Kidney (tissue), 14 donors: ENCODE data around the gene ZNF687. TPM values are rescaled to one million over a fixed set of nuclear protein-coding genes. Genes with fewer than 3 reads are reported as not detected.
A peak's percentile ranks its signal among the peaks of the same experiment; 100 is the strongest.

Experiments
- DNase-seq, 5 donors: peaks; one replicate each; pipeline ENCODE4 v3.0.0-alpha.2; 2013 to 2020
- FAIRE-seq: peaks from 2 replicates; lab custom pipeline; 2012; peaks lifted over from hg19 to GRCh38; lab: Jason Lieb, UNC
- H3K27ac ChIP-seq, 2 donors: one replicate each; pipeline ENCODE4 v1.7.0; 2013; ENCODE audit warnings: low read depth in 2 of 2, low read length in 2 of 2, inconsistent platforms in 1 of 2
- H3K27me3 ChIP-seq: one replicate; pipeline ENCODE4 v1.7.1; 2013; ENCODE audit warnings: low read length, inconsistent platforms; ENCODE audit not compliant: control insufficient read depth, insufficient read depth
- H3K36me3 ChIP-seq, 3 donors: one replicate each; pipeline versions ENCODE4 v1.7.0 to v1.7.1; 2013; ENCODE audit warnings: low read length in 3 of 3, control low read depth in 1 of 3, inconsistent platforms in 1 of 3; ENCODE audit not compliant: insufficient read depth in 3 of 3, control insufficient read depth in 2 of 3
- H3K4me1 ChIP-seq, 3 donors: one replicate each; pipeline versions ENCODE4 v1.7.0 to v1.7.1; 2013; ENCODE audit warnings: low read length in 3 of 3, inconsistent platforms in 1 of 3, low read depth in 1 of 3; ENCODE audit not compliant: control insufficient read depth in 2 of 3, insufficient read depth in 2 of 3
- H3K4me3 ChIP-seq, 3 donors: one replicate each; pipeline versions ENCODE4 v1.7.0 to v1.8.1; 2013; ENCODE audit warnings: low read length in 3 of 3, control low read depth in 1 of 3, inconsistent platforms in 1 of 3
- H3K9ac ChIP-seq, 3 donors: one replicate each; pipeline versions ENCODE4 v1.7.0 to v1.7.1; 2013; ENCODE audit warnings: low read length in 3 of 3, control low read depth in 1 of 3, inconsistent platforms in 1 of 3
- H3K9me3 ChIP-seq, 3 donors: one replicate each; pipeline versions ENCODE4 v1.7.0 to v1.7.1; 2013; ENCODE audit warnings: low read length in 3 of 3, control low read depth in 1 of 3, inconsistent platforms in 1 of 3; ENCODE audit not compliant: control insufficient read depth in 2 of 3, insufficient read depth in 1 of 3
- intact Hi-C: fragments of 100-400 bp; cut with DNase I; formaldehyde crosslinking; loops from one replicate; pipeline ENCODE4 v1.11.1; 2022
- polyA plus RNA-seq: library from polyadenylated mRNA; stranded (reverse); fragments of 350-450 nt; fragmentation: Illumina TruSeq; extraction: RNeasy Lipid Tissue Mini Kit (QIAGEN cat#74804); gene quantifications from one replicate; pipeline ENCODE4 v1.2.3, GENCODE V29; 2014; ENCODE audit warnings: low read depth, low replicate concordance; ENCODE audit not compliant: insufficient read depth
- total RNA-seq: library from RNA; stranded (reverse); fragmentation: NEBNext Ultra II Directional; extraction: Animal tissue kit (Norgen Biotek cat#: 25700); gene quantifications from one replicate; pipeline ENCODE4 v1.2.1, GENCODE V29; 2021
- TF ChIP-seq, protein P1 (sequence below): IDR thresholded peaks from 3 replicates; pipeline ENCODE4 v1.5.1; 2012; ENCODE audit warnings: mild to moderate bottlenecking, moderate library complexity, borderline replicate concordance; ENCODE audit not compliant: insufficient read depth; ENCODE audit errors: extremely low read depth
- donor health status: control.
- donor health status: control.
- donor health status: control.
- donor health status: control.
- donor health status: control.
- donor health status: DM: yes; HTN: yes; CAD: no.
- donor health status: Normal renal cell carcinoma (clear cell type).

ZNF687 gene
- total and polyA plus RNA-seq, 2 donors from 2014 or later: 8.5 to 30.3 TPM

DNA sequence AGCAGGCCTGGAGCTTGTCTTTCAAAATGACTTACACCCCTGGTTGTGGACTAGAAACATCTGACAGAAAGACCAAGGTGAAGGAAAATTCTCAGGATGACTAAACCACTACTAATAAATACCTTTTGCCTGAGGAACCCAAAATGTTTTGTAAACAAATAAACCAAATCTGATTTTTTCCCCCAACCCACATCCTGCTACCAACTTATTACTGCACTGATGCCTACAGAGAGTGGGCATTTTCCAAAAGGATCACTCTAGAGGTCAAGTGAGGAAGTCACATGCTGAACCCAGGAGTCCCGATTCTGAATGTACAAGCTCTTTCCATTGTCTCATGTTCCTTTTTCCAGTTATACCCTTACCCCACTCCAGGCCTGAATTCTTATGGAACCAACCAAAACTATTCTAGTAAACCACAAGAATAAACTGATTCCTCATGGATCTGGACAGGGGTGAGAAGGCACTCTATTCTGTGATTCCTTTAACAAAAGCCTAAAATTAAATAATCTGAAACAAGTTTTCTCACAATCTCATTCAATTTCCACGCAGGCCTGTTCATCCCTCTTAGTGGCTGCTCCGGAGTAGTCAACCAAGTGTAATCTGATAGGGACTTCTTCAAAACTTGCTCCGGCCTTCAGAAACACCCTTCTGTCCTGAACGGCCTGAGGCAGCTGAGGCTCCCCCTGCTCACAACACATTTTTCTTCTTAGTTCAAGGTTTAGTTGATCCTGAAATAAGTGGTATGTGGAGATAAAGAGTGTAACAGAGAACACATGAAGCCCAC is 43.7 kb downstream of the ZNF687 start:
- H3K4me3 ChIP-seq: peak overlapping the region; percentile 83 to 97 (median 90)
- H3K36me3 ChIP-seq: peaks cover 2 to 14% (median 5%) of the 10 kb centered on the region in 3 donors
- H3K9me3 ChIP-seq: no peaks in the 10 kb centered on the region
- intact Hi-C loops: no loop called here
- DNase-seq (no peak), FAIRE-seq (no peak)
- TF ChIP-seq, protein P1, sequence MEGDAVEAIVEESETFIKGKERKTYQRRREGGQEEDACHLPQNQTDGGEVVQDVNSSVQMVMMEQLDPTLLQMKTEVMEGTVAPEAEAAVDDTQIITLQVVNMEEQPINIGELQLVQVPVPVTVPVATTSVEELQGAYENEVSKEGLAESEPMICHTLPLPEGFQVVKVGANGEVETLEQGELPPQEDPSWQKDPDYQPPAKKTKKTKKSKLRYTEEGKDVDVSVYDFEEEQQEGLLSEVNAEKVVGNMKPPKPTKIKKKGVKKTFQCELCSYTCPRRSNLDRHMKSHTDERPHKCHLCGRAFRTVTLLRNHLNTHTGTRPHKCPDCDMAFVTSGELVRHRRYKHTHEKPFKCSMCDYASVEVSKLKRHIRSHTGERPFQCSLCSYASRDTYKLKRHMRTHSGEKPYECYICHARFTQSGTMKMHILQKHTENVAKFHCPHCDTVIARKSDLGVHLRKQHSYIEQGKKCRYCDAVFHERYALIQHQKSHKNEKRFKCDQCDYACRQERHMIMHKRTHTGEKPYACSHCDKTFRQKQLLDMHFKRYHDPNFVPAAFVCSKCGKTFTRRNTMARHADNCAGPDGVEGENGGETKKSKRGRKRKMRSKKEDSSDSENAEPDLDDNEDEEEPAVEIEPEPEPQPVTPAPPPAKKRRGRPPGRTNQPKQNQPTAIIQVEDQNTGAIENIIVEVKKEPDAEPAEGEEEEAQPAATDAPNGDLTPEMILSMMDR: no peak
- peaks cover 0 to 13% (median 3%) of the 10 kb centered on the region in 3 donors for H3K4me1 ChIP-seq
- peak overlapping the region; percentile 74 to 88 (median 88) for H3K9ac ChIP-seq
- no peaks in the 10 kb centered on the region for H3K27me3 ChIP-seq
- H3K27ac ChIP-seq: peak overlapping the region in 1 of 2 donors; percentile 81

DNA sequence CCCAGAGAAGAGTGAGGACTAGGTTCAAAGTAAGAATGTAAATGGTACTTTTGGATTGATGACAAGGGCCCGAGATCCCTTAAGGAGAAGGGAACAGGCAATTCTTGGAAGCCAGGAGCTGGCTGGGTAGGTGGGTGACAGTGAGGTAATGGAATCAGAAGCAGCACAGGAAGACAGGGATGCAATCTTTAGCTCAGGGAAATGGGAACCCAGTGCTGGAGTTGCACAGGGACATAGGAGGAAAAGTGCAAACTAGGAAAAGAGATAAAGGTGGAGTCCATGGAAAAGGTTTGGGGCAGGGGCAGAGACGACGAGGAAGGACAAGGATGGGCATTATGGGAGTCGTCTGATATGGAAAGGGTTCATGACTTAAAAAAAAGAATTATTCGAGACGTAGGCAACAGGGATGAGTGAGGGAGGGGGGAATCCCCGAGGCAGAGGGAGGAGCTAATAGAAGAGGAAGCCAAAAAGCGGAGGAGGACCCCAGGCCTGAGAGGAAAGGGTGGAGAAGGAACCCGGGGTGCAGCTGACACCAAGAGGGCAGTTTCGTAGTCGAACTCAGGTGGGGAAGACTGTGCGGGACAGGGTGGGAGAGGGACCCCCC is 44.6 kb downstream of the ZNF687 start:
- H3K9ac ChIP-seq: peak overlapping the region; percentile 74 to 88 (median 88)
- peak overlapping the region; percentile 75 to 81 for H3K27ac ChIP-seq
- TF ChIP-seq, protein P1: no peak
- no peaks in the 10 kb centered on the region for H3K27me3 ChIP-seq
- H3K9me3 ChIP-seq: no peaks in the 10 kb centered on the region
- H3K4me1 ChIP-seq: peaks cover 0 to 13% (median 3%) of the 10 kb centered on the region in 3 donors
- peak overlapping the region; percentile 83 to 97 (median 90) for H3K4me3 ChIP-seq
- DNase-seq: peak in 4 of 5 donors; percentile 40 to 82 (median 60)
- intact Hi-C loops: no loop called here
- peaks cover 2 to 14% (median 5%) of the 10 kb centered on the region in 3 donors for H3K36me3 ChIP-seq
- FAIRE-seq: no peak

DNA sequence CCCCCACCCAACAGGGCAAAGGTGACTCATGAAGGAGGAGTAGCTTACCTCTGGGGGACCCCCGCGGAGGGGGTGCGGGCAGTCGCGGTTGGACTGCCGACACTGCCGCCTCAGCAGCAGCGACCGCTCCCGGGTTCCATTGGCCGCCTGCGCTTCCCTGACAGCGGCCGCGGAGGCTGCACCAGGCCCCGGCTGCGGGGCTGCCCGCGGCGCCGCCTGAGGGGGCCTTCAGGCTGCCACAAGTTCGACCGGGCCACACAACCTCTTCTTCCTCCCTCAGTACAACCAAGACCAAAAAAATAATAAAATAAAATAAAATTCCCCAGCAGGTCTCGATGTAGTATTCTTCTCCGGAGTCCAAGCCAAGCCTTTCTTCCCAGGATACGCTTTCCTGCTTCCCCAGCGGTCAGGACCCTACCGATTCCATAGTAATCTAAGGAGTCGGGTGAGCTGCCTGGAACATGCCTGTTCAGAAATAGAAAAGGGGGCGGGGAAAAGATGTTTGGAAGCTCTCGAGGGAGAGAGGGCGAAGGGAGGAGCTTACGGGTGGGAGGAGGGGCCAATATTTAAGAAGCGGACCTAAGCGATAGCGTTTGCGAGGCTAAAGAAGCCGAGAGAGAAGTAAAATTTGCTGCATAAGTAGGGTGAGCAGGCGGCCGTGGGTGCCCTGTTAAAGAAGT is 45.3 kb downstream of the ZNF687 start, which contains the start of gene PI4KB:
PI4KB (minus strand) TSS at position 194 of the 680 bp plus-strand sequence. CDS start 10,935 bp downstream, outside the sequence.
- peak within 1 kb of the TSS; percentile 83 to 97 (median 90) for H3K4me3 ChIP-seq
- no peaks in the 10 kb centered on the region for H3K9me3 ChIP-seq
- H3K9ac ChIP-seq: peak within 1 kb of the TSS; percentile 74 to 88 (median 88)
- H3K27ac ChIP-seq: peak within 1 kb of the TSS; percentile 75 to 81
- H3K4me1 ChIP-seq: peaks cover 0 to 13% (median 3%) of the 10 kb centered on the region in 3 donors
- H3K27me3 ChIP-seq: no peaks in the 10 kb centered on the region
- TF ChIP-seq, protein P1: no peak
- peak; percentile 76 for FAIRE-seq
- intact Hi-C loops: no loop called here
- peak; percentile 92 to 99 (median 97) for DNase-seq
- peaks cover 2 to 9% (median 5%) of the 10 kb centered on the region in 3 donors for H3K36me3 ChIP-seq
